Lung (tissue), 12 donors: ENCODE measurements around the gene HCN4. TPM values are rescaled to one million over a fixed set of nuclear protein-coding genes. Genes with fewer than 3 reads are reported as not detected.

Source experiments
- ATAC-seq: fragments of 200-7000 bp; cut with Tn5 transposase; one replicate; pipeline ENCODE4 v1.9.1; 2020; ENCODE audit warnings: moderate number of reproducible peaks; ENCODE audit not compliant: insufficient read depth, low FRiP score
- DNase-seq, 3 donors: peaks; one replicate each; pipeline ENCODE4 v3.0.0-alpha.2; 2013 to 2017
- H3K27ac ChIP-seq, 2 donors: one replicate each; pipeline ENCODE4 v1.5.1; 2013; ENCODE audit warnings: mild to moderate bottlenecking in 2 of 2, moderate library complexity in 2 of 2, control low read depth in 1 of 2, inconsistent platforms in 1 of 2, low read depth in 1 of 2, low read length in 1 of 2
- H3K27me3 ChIP-seq, 3 donors: one replicate each; pipeline ENCODE4 v1.5.1; 2013; ENCODE audit warnings: low read length in 2 of 3; ENCODE audit not compliant: control insufficient read depth in 3 of 3, insufficient read depth in 3 of 3
- H3K36me3 ChIP-seq, 4 donors: one replicate each; pipeline ENCODE4 v1.5.1; 2013; ENCODE audit warnings: low read length in 4 of 4, mild to moderate bottlenecking in 1 of 4, moderate library complexity in 1 of 4; ENCODE audit not compliant: control insufficient read depth in 4 of 4, insufficient read depth in 4 of 4
- H3K4me1 ChIP-seq, 5 donors: one replicate each; pipeline ENCODE4 v1.5.1; 2013; ENCODE audit warnings: low read length in 5 of 5, mild to moderate bottlenecking in 2 of 5, moderate library complexity in 1 of 5; ENCODE audit not compliant: control insufficient read depth in 5 of 5, insufficient read depth in 5 of 5
- H3K4me3 ChIP-seq: one replicate; pipeline ENCODE4 v1.5.1; 2013; ENCODE audit warnings: mild to moderate bottlenecking, control low read depth, moderate library complexity
- H3K9ac ChIP-seq, 2 donors: one replicate each; pipeline ENCODE4 v1.5.1; 2013; ENCODE audit warnings: low read length in 2 of 2, control low read depth in 1 of 2; ENCODE audit not compliant: insufficient read depth in 1 of 2
- H3K9me3 ChIP-seq, 4 donors: one replicate each; pipeline ENCODE4 v1.5.1; 2013; ENCODE audit warnings: low read length in 3 of 4, mild to moderate bottlenecking in 1 of 4, moderate library complexity in 1 of 4; ENCODE audit not compliant: control insufficient read depth in 4 of 4, insufficient read depth in 3 of 4
- WGBS, 2 donors: extraction: QIAGEN DNeasy Blood & Tissue Kit; methylation state at CpG; one replicate each; pipeline ENCODE4 v1.1.7; 2013; 5-methylcytosine and 5-hydroxymethylcytosine counted together
- polyA plus RNA-seq, 2 donors: library from polyadenylated mRNA; stranded (reverse); fragments of 200-250 nt; gene quantifications; one replicate each; pipeline ENCODE4 v1.2.1, GENCODE V29; 2013
- total RNA-seq, 2 donors: library from RNA; depleted of rRNA in 1 of 2; stranded (reverse); fragments of >200 nt in 1 of 2; gene quantifications; one replicate each; pipeline ENCODE4 v1.2.1, GENCODE V29; 2014 to 2021
- TF ChIP-seq, protein P1 (sequence below): IDR thresholded peaks from 2 replicates; pipeline ENCODE4 v1.5.1; 2012; ENCODE audit warnings: mild to moderate bottlenecking; ENCODE audit errors: control extremely low read depth, extremely low read depth
- donor health status: control.
- donor health status: control.
- donor health status: Bipolar disorder and iron deficiency.
- donor health status: healthy.
- donor health status: DM: yes; HTN: yes; CAD: no.

The HCN4 gene
- total and polyA plus RNA-seq, 4 donors = 0.06 to 1.0 (median 0.21) TPM

DNA sequence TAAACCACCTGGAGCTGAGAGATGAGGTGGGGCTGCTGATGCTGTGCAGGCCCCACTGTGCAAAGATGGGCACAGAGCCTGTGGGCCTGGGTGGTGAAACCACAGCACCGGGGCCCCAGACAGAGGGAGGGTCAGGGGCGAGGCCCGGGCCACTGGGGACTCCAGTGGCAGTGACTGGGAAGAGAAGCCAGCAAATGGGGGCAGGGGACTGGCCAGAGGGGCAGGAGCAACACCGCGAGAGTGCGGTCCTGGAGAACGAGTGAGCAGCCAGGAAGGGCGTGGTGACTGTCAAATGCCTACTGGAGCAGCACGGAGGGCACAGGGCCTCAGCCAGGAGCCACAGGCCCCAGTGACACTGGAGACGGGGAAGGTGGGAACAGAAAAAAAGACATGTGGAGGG lies 39.8 kb downstream of the HCN4 start:
- DNase-seq (no peak), ATAC-seq (no peak)
- Histone ChIP-seq H3K36me3 (no peaks in the 10 kb centered on the region), H3K4me3 (no peak overlapping the region), H3K27me3 (no peaks in the 10 kb centered on the region), H3K9ac (no peak overlapping the region), H3K27ac (no peak overlapping the region), H3K4me1 (no peaks in the 10 kb centered on the region), H3K9me3 (peaks cover 0 to 2% (median 0%) of the 10 kb centered on the region in 4 donors)
- TF ChIP-seq, protein P1, sequence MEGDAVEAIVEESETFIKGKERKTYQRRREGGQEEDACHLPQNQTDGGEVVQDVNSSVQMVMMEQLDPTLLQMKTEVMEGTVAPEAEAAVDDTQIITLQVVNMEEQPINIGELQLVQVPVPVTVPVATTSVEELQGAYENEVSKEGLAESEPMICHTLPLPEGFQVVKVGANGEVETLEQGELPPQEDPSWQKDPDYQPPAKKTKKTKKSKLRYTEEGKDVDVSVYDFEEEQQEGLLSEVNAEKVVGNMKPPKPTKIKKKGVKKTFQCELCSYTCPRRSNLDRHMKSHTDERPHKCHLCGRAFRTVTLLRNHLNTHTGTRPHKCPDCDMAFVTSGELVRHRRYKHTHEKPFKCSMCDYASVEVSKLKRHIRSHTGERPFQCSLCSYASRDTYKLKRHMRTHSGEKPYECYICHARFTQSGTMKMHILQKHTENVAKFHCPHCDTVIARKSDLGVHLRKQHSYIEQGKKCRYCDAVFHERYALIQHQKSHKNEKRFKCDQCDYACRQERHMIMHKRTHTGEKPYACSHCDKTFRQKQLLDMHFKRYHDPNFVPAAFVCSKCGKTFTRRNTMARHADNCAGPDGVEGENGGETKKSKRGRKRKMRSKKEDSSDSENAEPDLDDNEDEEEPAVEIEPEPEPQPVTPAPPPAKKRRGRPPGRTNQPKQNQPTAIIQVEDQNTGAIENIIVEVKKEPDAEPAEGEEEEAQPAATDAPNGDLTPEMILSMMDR = no peak
- 80 to 86% methylated on average over 10 of the region's 10 CpGs for WGBS, 2 donors

DNA sequence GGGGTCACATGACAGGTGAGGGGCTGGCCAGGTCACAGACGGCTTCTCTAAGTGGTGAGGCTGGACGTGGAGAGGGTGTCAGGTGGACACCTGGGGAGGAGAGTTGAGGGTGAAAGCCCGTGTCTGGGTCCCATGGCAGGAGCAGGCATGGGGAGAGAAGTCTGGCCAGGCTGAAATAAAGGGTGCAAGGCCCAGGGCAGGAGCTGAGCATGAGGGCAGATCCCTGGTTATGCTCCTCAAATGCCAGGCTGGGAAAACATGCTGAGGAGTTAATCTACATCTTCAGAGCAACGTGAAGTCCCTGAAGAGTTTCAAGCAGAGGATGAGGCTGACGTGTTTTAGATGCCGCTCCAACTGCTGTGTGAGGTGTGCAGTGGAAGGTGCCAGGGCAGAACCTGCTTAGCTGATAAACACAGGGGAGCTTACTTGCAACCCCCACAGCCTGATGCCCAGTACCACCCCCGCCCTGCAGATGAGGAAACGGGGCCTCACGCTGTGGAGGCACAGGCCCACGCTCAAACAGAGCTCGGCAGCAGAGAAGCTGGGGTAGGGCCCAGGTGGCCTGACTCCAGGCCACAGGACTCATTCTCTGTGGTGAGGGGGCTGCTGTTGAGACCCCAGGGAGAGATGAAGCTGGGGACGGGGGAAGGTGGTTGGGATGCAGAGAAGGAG lies 40.5 kb downstream of the HCN4 start:
- WGBS, 2 donors = 84 to 86% methylated on average over 12 of the region's 12 CpGs
- Histone ChIP-seq H3K9ac (no peak overlapping the region), H3K27me3 (no peaks in the 10 kb centered on the region), H3K9me3 (peaks cover 0 to 6% (median 0%) of the 10 kb centered on the region in 4 donors), H3K36me3 (no peaks in the 10 kb centered on the region), H3K27ac (no peak overlapping the region), H3K4me1 (no peaks in the 10 kb centered on the region), H3K4me3 (no peak overlapping the region)
- ATAC-seq (no peak), DNase-seq (peak in 1 of 3 donors; percentile 2)
- TF ChIP-seq, protein P1 = no peak

DNA sequence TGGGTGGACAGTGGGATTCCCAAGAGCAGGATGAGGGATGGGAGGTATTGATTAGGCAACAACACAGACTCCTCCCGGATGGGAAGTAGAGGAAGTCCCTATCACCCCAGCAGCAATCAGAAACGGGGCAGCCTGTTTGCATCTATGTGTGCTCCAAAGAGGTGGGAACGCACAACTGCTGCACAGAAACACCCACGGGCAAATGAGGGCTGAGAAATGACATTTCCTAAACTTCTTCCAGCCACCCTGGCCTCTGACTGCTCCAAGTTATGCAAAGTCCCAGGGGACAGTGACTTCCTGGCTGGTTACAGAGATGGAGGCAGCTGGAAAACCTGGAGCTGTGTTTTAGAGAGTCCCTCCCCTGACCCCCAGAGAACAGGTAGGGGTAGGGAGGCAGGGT lies 42.6 kb downstream of the HCN4 start:
- DNase-seq = peak in 1 of 3 donors; percentile 6

More for the DNA sequence above, 42.6 kb downstream of the HCN4 start:
- Histone ChIP-seq H3K4me1 (no peaks in the 10 kb centered on the region), H3K27ac (no peak overlapping the region), H3K9me3 (peaks cover 0 to 6% (median 0%) of the 10 kb centered on the region in 4 donors), H3K4me3 (no peak overlapping the region), H3K36me3 (no peaks in the 10 kb centered on the region), H3K9ac (no peak overlapping the region), H3K27me3 (no peaks in the 10 kb centered on the region)
- TF ChIP-seq, protein P1 = no peak
- ATAC-seq = no peak
- WGBS, 2 donors = 36 to 39% methylated on average over 4 of the region's 4 CpGs
